HL-60/S4 treated with retinoic acid at 250 ng/mL for 4 days and 3 days (cell line): ENCODE results near the gene SMARCA4.
"Not testable (repeated sequence)": the region's sequence is repeated elsewhere in the genome, so short reads cannot be mapped to it uniquely, and the experiment has no call there.

Source experiments
- in situ Hi-C: fragments of 300-500 bp; cut with MboI; formaldehyde crosslinking; loops from 2 replicates; pipeline ENCODE4 v1.7.0; 2022; ENCODE audit warnings: low sequenced_read_pairs

SMARCA4 gene

DNA sequence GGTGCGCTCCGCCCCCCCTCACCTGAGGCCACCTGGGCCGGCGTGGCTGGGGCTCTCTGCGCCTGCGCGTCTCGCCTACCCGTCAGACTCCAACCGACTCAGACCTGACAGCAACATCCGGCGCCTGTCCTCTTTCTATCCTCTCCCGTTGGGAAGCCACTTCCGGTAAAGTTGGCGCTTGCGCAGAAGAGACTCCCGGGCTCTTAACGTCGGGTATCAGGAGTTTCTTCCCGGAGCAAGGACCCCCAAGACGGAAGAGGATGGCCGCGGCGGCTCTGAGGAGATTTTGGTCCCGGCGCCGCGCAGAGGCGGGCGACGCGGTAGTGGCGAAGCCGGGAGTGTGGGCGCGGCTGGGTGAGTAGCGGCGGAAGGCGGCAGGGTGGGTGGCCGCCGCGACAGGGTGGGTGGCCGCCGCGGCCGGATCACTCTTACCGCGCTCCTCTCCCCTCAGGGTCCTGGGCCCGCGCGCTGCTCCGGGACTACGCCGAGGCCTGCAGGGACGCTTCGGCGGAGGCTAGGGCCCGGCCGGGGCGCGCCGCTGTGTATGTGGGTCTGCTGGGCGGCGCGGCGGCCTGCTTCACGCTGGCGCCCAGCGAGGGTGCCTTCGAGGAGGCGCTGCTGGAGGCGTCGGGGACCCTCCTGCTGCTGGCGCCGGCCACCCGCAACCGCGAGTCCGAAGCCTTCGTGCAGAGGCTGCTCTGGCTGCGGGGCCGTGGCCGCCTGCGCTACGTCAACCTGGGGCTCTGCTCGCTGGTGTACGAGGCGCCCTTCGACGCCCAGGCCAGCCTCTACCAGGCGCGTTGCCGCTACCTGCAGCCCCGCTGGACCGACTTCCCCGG is 32.0 kb upstream of the SMARCA4 start, which contains the start of the genes TIMM29 and YIPF2:
TIMM29 (plus strand) TSS at position 249 of the 839 bp plus-strand sequence; CDS start at position 261, 12 bp downstream.
YIPF2 (minus strand) TSS at position 77 of the 839 bp plus-strand sequence. CDS start 229 bp downstream, outside the sequence.
- in situ Hi-C loops, result no loop called here

DNA sequence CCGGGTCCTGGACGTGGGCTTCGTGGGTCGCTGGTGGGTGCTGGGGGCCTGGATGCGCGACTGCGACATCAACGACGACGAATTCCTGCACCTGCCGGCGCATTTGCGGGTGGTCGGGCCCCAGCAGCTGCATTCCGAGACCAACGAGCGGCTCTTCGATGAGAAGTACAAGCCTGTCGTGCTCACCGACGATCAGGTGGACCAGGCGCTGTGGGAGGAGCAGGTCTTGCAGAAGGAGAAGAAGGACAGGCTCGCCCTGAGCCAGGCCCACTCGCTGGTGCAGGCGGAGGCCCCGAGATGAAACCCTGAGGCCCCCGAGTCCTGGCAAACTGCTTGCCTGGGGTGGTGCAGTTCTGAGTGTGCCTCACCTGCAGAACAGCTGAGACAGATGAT is 31.4 kb upstream of the SMARCA4 start:
- in situ Hi-C loops, result no loop called here

DNA sequence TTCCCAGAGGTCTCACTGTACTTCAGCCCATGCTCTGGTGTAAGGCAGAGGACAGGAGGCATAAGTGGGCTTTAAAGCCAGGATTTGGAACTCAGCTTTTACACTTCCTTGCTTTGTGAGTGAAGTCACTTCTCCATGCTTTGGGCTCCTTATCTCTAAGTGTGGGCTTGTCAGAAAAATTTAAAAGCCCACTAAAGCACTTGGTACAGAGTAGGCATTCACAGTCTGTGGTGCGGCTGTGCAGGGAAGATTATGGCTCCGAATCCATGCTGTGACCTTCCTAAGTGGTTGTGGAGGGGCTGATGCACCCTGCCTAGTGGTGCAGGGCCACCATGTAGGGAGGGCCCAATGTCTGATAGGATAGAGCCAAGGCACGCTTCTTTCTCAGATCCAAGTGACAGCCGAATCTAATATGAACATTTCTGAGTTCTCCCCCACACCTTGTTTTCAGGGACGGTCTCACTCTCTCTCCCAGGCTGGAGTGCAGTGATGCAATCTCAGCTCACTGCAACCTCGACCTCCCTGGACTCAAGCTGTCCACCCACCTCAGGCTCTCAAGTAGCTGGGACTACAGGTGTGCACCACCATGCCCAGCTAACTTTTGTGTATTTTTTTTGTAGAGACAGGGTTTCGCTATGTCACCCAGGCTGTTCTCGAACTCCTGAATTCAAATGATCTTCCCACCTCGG is 25.3 kb upstream of the SMARCA4 start:
- in situ Hi-C loops, result no loop called here

DNA sequence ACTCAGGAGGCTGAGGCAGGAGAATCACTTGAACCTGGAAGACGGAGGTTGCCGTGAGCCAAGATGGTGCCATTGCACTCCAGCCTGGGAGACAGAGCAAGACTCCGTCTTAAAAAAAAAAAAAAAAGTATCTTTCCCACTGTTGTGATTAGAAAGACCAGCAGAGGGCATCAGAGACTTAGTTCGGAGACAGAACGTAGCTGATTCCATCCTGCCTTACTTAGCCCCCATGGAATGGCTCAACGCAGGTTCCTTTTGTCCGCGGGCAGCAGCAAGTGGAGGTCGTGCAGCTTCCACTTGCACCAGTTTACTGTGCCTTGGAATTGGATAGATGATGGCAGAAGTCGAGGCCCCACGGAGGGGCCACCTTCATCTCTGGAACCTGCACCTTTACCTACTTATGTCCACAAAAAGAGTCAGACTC is 24.2 kb upstream of the SMARCA4 start:
- in situ Hi-C loops, result no loop called here

DNA sequence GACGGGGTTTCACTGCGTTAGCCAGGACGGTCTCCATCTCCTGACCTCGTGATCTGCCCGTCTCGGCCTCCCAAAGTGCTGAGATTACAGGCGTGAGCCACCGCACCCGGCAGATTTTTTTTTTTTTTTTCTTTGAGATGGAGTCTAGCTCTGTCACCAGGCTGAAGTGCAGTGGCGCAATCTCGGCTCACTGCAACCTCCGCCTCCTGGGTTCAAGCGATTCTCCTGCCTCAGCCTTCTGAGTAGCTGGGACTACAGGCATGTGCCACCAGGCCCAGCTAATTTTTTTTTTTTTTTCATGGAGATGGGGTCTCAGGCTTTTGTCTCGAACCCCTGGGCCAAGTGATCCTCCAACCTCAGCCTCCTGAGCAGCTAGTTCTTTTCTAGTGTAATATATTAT is 19.2 kb upstream of the SMARCA4 start:
- in situ Hi-C loops, result not testable (repeated sequence)

DNA sequence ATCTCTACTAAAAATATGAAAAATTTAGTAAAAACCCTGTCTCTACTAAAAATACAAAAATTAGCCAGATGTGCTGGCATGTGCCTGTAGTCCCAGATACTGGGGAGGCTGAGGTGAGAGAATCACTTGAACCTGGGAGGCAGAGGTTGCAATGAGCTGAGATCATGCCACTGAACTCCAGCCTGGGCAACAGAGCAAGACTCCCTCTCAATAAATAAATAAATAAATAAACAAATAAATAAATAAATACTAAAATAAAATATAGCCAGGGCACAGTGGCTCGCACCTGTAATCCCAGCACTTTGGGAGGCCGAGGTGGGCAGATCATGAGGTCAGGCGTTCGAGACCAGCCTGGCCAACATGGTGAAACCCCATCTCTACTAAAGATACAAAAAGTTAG is 17.4 kb upstream of the SMARCA4 start:
- in situ Hi-C loops, result not testable (repeated sequence)

DNA sequence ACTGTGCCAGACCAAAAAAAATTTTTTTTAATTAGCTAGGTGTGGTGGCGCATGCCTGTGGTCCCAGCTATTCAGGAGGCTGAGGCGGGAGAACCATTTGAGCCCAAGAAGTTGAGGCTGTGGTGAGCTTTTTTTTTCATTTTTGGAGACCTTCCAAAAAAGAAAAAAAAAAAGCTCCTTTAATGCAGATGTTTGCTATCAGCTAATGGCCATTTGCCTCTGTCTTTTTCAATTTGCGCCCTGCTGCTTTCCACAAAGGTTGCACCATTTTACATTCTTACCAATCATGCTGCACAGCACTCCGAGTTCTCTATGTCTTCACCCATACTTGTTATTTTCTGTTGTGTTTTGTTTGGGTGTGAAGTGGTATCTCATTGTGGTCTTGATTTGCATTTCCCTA is 15.6 kb upstream of the SMARCA4 start:
- in situ Hi-C loops, result no loop called here

DNA sequence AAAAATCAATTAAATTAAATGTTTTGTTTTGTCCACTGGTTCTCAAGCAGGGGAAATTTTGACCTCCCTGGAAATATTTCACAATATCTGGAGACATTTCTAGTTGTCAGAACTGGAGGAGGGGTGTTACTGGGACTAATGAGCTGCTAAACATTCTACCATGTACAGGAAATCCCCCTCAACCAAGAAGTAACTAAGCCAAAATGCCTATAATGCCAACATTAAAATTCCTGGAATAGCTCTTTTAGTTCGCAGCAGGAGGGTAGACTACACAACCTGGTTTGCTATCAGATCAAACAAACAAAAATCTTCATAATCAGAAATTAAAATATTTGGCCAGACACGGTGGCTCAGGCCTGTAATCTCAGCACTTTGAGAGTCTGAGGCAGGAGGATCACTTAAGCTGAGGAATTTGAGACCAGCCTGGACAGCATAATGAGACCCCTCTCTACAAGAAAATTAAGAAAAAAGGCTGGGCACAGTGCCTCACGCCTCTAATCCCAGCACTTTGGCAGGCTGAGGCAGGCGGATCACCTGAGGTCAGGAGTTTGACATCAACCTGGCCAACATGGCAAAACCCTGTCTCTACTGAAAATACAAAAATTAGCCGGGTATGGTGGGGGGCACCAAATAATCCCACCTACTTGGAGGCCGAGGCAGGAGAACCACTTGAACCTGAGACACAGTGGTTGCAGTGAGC is 13.7 kb upstream of the SMARCA4 start:
- in situ Hi-C loops, result no loop called here

DNA sequence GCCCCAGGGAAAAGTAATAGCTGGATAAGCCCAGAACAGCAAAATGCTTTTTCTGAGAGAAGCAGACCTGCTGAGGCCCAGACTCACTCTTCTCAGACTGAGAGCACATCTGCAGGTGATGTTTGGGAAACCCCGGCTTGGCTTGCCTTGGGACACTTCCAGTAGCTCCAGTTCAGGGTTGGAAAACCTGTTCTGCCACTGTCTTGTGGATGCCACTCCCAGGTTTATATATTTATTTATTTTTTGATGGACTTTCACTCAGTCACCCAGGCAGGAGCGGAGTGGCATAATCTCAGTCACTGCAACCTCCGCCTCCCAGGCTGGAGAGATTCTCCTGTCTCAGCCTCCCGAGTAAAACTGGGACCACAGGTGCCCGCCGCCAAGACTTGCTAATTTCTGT is 8.0 kb upstream of the SMARCA4 start:
- in situ Hi-C loops, result no loop called here

DNA sequence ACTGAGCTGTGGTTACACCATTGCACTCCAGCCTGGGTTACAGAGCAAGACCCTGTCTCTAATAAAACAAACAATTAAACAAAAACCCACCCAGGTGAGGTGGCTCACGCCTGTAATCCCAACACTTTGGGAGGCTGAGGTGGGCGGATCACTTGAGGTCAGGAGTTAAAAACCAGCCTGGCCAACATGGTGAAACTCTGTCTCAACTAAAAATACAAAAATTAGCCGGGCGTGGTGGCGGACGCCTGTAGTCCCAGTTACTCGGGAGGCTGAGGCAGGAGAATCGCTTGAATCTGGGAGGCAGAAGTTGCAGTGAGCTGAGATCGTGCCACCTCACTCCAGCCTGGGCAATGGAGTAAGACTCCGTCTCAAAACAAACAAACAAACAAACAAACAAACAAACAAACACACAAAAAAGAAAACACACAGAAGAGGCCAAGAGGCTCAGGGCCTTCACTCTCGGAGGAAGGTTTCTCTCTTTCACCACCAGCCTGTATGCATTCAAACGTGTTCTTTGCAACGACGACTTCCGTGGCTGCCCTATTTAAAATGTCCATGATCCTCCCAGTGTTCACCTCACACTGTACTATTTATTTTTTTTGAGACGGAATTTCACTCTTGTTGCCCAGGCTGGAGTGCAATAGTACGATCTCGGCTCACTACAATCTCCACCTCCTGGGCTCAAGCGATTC is 1.4 kb upstream of the SMARCA4 start:
- in situ Hi-C loops, result not testable (repeated sequence)

DNA sequence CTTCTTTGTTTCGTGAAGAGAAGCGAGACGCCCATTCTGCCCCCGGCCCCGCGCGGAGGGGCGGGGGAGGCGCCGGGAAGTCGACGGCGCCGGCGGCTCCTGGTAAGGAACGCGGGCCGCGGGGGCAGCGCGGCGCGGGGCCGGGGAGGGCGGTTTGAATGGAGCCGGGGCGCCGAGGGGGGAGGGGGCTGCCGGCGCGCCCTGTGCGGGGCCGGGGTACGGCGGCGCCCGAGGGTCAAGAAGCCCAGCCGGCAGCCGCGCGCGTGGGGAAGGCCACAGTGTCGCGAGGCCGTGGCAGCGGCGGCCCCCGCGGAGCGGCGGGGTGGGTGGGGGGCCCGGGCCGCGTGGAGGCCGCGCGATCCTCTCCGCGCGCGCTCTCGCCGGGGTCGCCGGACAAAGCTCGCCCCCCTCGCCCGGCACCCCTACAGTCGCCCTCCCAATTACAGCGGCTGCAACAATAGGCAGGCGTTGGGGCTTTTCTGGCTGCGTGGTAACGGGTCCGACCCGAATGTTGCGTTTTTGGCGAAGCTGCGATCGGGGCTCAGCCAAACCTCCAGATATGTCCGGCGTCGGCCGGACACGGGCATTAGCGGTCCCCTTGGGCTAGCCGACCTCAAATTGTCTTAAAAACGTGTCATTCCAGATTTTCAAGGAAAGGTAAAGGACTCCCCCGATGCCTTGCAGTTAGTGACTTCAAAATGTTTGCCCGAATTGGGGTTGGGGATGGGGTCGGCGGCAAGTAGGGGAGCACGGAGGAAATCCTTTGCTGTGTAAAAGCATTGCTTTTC is 437 bp downstream of the SMARCA4 start:
- in situ Hi-C loops, result no loop called here

DNA sequence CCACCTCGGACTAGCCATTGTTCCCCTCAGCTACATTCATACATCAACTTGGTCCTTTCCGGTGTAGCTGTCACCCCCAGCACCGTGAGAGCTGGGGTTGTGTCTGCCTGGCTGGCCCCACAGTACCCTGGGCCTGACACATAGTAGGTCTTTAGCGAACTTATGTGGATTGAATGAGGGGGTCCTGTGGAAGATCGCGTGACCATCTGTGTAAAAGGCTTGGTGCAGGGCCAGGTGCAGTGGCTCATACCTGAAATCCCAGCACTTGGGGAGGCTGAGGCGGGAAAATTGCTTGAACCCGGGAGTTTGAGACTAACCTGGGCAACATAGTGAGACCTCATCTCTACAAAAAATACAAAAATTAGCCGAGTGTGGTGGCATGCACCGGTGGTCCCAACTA is 2.0 kb downstream of the SMARCA4 start:
- in situ Hi-C loops, result no loop called here

DNA sequence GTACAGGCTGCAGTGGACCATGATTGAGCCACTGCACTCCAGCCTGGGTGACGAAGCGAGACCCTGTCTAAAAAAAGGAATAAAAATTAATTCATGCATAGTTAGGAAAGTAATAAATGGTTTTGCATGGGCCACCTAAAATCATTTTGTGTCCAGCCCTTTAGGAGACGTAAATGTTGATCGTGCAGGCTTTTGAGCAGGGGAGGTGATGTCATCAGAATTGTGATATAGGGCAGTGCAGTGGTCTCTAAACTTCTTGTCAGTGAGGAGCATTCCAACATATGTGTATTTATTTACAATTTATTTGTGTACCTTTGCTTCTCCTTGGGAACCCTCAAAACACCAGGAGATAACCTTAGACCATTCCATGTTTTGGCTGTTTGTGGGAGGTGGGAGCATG is 3.0 kb downstream of the SMARCA4 start:
- in situ Hi-C loops, result no loop called here

DNA sequence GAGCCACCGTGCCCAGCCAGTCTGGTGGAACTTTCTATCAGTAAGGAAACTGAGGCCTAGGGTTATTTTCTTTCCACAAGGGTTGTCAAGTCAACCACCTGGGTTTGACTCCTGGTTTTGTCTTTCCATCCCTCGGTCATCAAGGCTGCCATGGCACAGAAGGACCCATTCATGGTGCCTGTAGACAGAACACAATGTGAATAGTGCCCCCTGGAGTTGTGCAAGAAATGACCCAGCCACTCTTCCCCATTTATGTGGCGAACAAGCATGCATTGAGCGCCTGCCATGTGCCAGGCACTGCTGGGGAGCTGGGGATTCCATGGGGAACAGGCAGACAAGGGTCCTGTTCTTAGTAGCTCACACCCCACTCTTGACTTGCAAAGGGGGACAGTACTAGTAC is 4.1 kb downstream of the SMARCA4 start:
- in situ Hi-C loops, result no loop called here

DNA sequence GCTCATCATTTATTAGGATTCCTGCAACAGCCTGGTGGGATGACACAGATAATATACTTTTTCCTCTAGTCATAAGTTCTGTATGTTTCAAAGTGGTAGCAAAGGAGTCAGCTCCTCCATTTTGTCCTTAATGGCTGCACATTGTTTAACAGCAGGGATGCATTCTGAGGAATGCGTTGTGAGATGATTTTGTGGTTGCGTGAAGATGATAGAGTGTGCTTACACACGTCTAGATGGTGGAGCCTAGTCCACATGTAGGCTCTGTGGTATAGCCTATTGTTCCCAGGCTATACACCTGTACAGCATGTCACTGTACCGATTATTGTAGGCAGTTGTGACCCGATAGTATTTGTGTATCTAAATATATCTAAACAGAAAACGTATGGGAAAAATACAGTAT is 4.6 kb downstream of the SMARCA4 start:
- in situ Hi-C loops, result no loop called here

DNA sequence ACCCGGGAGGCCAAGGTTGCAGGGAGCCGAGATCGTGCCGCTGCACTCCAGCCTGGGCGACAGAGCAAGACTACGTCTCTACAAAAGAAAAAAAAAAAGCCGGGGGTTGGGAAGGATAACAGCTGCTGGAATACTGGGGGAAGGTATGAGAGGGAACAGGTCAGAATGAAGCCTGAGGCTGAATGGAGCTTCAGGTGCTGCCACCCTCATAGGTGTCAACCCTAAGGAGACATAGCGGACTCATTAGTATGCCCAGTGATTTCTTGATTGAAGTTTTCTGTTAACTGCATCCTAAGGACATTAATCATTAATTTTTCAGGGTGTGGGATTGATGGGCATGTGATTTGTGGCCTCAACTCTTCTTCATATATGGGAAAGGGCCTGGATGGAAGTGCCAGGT is 6.0 kb downstream of the SMARCA4 start:
- in situ Hi-C loops, result no loop called here

DNA sequence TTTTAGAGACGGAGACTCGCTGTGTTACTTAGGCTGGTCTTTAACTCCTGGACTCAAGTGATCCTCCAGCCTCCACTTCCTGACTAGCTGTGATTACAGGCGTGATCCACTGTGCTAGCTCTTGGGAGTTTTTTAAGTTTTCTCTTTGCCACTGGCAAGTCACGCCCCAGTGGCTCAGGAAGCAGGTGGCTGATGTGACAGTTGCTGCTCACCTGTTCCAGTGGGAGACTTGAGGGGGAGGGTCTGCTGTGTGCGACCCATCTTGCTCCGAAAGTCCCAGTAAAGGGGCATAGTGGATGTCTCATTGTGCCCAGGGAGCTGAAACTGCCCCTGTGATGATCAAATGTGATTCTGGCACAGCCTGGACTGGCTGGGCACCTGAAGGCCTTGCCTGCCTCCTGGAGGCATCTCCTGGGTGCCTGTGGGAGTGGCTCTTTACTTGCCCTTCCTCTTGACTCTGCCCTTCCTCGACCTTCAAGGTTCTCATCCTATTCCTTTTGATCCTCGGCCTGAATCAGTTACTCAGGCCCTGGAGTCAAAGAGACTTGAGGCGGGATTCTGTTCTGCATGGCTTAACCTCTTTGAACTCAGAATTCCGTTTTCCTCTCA is 7.8 kb downstream of the SMARCA4 start:
- in situ Hi-C loops, result no loop called here

DNA sequence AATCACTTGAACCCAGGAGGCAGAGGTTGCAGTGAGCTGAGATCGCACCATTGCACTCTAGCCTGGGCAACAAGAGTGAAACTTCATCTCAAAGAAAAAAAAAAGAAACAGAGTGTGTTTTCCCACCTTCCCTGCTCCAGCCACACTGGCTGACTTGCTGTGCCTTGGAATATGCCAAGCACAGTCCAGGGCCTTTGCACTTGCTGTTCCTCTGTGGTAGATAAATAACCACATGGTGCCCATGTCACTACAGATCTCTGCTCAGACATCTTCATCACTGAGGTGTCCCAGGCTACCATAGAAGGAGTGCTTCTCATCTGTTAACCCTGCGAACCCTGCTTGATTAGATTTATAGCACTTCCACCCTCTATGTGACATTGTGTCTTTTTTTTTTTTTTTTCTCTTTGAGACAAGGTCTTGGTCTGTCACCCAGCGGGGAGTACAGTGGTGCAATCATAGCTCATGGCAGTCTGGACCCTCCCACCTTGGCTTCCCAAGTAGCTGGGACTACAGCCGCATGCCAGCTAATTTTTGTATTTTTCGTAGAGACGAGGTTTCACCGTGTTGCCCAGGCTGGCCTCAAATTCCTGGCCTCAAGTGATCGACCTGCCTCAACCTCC is 10.4 kb downstream of the SMARCA4 start:
- in situ Hi-C loops, result no loop called here

DNA sequence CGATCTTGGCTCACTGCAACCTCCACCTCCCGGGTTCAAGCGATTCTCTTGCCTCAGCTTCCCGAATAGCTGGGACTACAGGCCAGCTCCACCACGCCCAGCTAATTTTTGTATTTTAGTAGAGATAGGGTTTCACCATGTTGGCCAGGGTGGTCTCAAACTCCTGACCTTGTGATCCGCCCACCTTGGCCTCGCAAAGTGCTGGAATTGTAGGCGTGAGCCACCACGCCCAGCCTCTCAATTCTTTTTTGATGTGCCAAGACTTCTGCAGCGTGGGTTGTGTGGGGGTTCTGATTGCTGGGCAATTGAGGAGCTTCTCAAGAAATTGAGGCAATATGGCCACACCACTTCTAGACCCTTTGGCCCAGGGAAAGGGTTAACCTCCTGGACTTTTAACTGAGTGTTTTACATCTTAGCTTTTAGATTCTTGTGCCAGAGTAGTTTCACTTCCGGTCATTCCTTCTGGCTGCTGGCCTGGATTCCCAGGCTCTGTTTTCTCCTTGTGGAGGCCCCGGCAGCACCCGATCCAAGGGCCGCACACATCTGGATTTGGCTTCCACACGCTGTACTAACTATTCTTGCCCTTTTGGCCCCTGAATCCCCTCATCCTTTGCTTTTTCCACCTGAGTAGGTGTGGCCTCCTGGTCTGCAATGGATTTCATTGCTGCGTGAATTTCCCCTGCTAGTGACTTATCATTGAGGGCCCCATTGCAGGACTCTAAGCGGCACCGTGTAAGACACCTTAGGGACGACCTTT is 14.7 kb downstream of the SMARCA4 start:
- in situ Hi-C loops, result no loop called here
